SK-N-MC (cell line): ENCODE measurements around the gene TBC1D9B.

Source experiments
- DNase-seq: peaks from one replicate; pipeline ENCODE4 v3.0.0-alpha.2; 2011; ENCODE audit warnings: low read depth, low spot score
- H3K27ac ChIP-seq: fragments of 200-600 bp; sonication (generic); 2 replicates; pipeline ENCODE4 v1.5.1; 2016; ENCODE audit warnings: mixed run types
- H3K36me3 ChIP-seq: fragments of 200-600 bp; sonication (generic); 2 replicates; pipeline ENCODE4 v1.6.1; 2017; ENCODE audit warnings: antibody characterized with exemption, low read length, mixed read lengths; ENCODE audit not compliant: insufficient read depth
- H3K4me3 ChIP-seq: fragments of 200-600 bp; sonication (generic); 2 replicates; pipeline ENCODE4 v1.5.1; 2016
- H3K9ac ChIP-seq: fragments of 200-600 bp; sonication (generic); 2 replicates; pipeline ENCODE4 v1.8.0; 2017; ENCODE audit warnings: mixed run types, mixed read lengths; ENCODE audit not compliant: insufficient read length
- H3K9me3 ChIP-seq: fragments of 200-600 bp; sonication (generic); 2 replicates; pipeline ENCODE4 v1.6.1; 2017; ENCODE audit warnings: low read depth, mild to moderate bottlenecking, antibody characterized with exemption, low read length, moderate library complexity, mixed read lengths
- EZH2 ChIP-seq: fragments of 200-600 bp; sonication (generic); IDR thresholded peaks from one replicate; pipeline ENCODE4 v1.6.1; 2017; ENCODE audit warnings: antibody characterized with exemption
- FOXP2 ChIP-seq: optimal IDR thresholded peaks from 2 replicates; pipeline ENCODE3; 2011; ENCODE audit warnings: mild to moderate bottlenecking, moderate library complexity; ENCODE audit not compliant: insufficient read depth; ENCODE audit errors: extremely low read length, control extremely low read depth
- POLR2AphosphoS5 ChIP-seq: IDR thresholded peaks from 2 replicates; pipeline ENCODE4 v1.6.1; 2012; ENCODE audit warnings: mild to moderate bottlenecking, low read depth, low read length, borderline replicate concordance

Gene TBC1D9B

GRCh38 chr5:179904463-179905160, 3.1 kb downstream of the TBC1D9B start:
- Histone ChIP-seq H3K4me3 (no peak overlapping the region), H3K36me3 (peaks cover 18% of the 10 kb centered on the region), H3K9ac (no peak overlapping the region)

GRCh38 chr5:179902763-179903158, 4.9 kb downstream of the TBC1D9B start:
- Histone ChIP-seq H3K9ac (no peak overlapping the region), H3K27ac (no peak overlapping the region)

More at GRCh38 chr5:179904463-179905160, 3.1 kb downstream of the TBC1D9B start:
- TF ChIP-seq EZH2 (no peak), FOXP2 (no peak), POLR2AphosphoS5 (no peak)
- no peak overlapping the region for H3K27ac ChIP-seq
- H3K9me3 ChIP-seq: no peaks in the 10 kb centered on the region
- DNase-seq: no peak

GRCh38 chr5:179901915-179902762, 5.6 kb downstream of the TBC1D9B start:
- DNase-seq: no peak
- TF ChIP-seq EZH2 (no peak), FOXP2 (no peak), POLR2AphosphoS5 (no peak)
- peaks cover 33% of the 10 kb centered on the region for H3K36me3 ChIP-seq
- no peaks in the 10 kb centered on the region for H3K9me3 ChIP-seq
- H3K9ac ChIP-seq: no peak overlapping the region
- H3K27ac ChIP-seq: no peak overlapping the region
- no peak overlapping the region for H3K4me3 ChIP-seq

More at GRCh38 chr5:179902763-179903158, 4.9 kb downstream of the TBC1D9B start:
- Histone ChIP-seq H3K4me3 (no peak overlapping the region), H3K9me3 (no peaks in the 10 kb centered on the region), H3K36me3 (peaks cover 30% of the 10 kb centered on the region)
- TF ChIP-seq EZH2 (no peak), POLR2AphosphoS5 (no peak)
- no peak for DNase-seq

DNA sequence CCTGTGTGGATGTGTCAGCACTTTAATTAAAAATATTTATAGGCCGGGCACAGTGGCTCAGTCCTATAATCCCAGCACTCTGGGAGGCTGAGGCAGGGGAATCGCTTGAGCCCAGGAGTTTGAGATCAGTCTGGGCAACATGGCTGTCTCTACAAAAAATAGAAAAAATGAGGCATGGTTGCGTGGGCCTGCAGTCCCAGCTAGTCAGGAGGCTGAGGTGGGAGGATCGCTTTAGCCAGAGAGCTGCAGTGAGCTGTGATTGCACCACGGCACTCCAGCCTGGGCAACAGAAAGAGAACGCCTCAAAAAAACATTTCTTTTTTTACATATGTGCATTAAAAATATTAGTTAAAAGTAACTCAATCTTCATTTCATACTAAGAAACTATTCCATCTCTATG, 6.2 kb downstream of the TBC1D9B start:
- Histone ChIP-seq H3K4me3 (no peak overlapping the region), H3K36me3 (peaks cover 33% of the 10 kb centered on the region), H3K9ac (no peak overlapping the region), H3K27ac (no peak overlapping the region), H3K9me3 (no peaks in the 10 kb centered on the region)
- TF ChIP-seq FOXP2 (no peak), EZH2 (no peak), POLR2AphosphoS5 (no peak)
- DNase-seq: no peak

DNA sequence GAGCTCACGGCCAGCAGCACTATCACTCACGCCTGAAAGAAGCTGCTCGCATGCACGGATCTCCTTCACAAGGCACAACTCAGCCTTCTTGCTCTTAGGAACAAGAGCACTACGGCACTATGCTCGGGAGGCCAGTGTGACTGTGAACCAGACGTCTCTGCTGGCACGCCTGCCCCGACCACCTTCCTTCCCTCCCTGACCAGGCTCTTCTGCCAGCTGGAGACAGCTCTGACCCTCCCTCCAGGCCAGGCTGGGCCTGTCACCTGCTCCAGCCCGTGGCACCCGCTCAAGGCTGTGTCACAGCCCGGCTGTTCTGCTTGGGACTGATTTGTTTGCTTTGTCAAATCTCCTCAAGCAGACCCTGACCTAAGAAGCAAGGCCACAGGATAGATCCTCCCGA, 7.0 kb downstream of the TBC1D9B start:
- H3K27ac ChIP-seq: no peak overlapping the region
- H3K4me3 ChIP-seq: no peak overlapping the region
- no peaks in the 10 kb centered on the region for H3K9me3 ChIP-seq
- peaks cover 33% of the 10 kb centered on the region for H3K36me3 ChIP-seq
- DNase-seq: no peak
- no peak overlapping the region for H3K9ac ChIP-seq
- TF ChIP-seq FOXP2: no peak
- TF ChIP-seq EZH2: no peak
- TF ChIP-seq POLR2AphosphoS5: no peak

DNA sequence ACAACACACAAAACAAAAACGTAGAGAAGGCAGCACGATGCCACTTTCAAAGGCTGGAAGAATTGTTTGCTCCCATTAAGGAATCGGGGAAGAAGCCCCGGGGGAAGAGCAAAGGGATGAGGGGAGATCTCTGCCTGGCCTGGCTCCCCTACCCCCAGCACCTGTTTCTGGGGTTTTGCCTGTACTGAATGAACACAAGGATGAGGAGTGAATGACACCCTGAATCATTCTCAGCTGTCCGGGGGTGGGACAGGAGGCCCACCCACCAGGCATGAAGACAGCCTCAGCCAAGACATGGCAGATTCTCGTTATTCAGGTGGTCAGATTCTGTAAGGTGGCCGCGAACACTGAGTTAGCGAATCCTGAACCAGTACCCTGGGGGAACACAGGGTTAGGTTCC, 7.5 kb downstream of the TBC1D9B start:
- DNase-seq: no peak
- Histone ChIP-seq H3K4me3 (no peak overlapping the region), H3K27ac (no peak overlapping the region), H3K36me3 (peaks cover 33% of the 10 kb centered on the region), H3K9ac (no peak overlapping the region), H3K9me3 (no peaks in the 10 kb centered on the region)
- TF ChIP-seq POLR2AphosphoS5 (no peak), EZH2 (no peak), FOXP2 (no peak)

- Histone ChIP-seq H3K9me3 (no peaks in the 10 kb centered on the region), H3K36me3 (peaks cover 44% of the 10 kb centered on the region), H3K9ac (no peak overlapping the region), H3K4me3 (no peak overlapping the region), H3K27ac (no peak overlapping the region)
- no peak for DNase-seq
- TF ChIP-seq EZH2 (no peak), POLR2AphosphoS5 (no peak), FOXP2 (no peak)
Observed at GRCh38 chr5:179895861-179896260, 11.8 kb downstream of the TBC1D9B start.

- no peak overlapping the region for H3K27ac ChIP-seq
- H3K9ac ChIP-seq: no peak overlapping the region
- no peak overlapping the region for H3K4me3 ChIP-seq
- TF ChIP-seq POLR2AphosphoS5 (no peak), FOXP2 (no peak), EZH2 (no peak)
- no peak for DNase-seq
- no peaks in the 10 kb centered on the region for H3K9me3 ChIP-seq
- H3K36me3 ChIP-seq: peaks cover 51% of the 10 kb centered on the region
Observed at GRCh38 chr5:179893958-179894895, 13.5 kb downstream of the TBC1D9B start.
